GM21723 (cell line): Measurements from ENCODE around the gene EPB41L4B.

ENCODE experiments used
- ATAC-seq: cut with Tn5 transposase; IDR thresholded peaks from one replicate; pipeline ENCODE4 v1.9.1; 2021; ENCODE audit warnings: mild to moderate bottlenecking, moderate library complexity; ENCODE audit not compliant: unreplicated experiment

EPB41L4B gene

DNA sequence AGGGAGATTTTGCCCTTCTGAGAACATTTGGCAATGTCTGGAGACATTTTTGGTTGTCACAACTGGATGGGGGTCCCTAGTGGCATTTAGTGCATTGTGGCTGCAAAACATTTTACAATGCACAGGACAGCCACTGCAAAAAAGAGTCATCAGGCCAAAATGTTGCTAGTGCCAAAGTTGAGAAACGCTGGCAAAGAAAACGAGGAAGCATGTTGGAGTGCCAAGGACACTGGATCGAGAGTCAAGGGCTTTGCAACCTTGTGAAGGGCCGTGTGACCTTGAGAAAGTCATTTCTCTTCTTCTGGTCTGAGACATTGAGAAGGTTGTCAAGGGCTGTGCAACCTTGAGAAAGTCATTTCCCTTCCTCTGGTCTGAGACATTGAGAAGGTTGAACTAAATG is 108.1 kb downstream of the EPB41L4B start:
- ATAC-seq = no peak

DNA sequence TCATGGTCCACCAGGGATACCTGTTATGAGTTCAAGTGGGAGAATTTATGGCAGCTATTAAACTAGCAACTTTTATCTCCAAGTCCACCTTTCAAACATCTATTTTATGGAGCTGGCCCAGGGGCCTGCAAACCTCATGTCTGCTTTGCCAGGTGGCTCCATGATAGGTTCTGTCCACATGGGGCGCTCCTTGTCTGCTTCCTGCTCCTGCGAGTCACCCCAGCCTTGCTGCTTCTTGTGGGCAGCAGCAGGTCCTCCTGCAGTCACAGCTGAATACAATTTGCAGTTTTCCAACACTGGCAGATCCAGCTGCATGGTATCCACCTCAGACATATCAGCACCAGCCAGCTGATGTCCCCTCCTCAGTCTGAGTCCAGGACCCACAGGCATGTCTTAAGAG is 114.2 kb downstream of the EPB41L4B start:
- no peak for ATAC-seq

- no peak for ATAC-seq
Measured at GRCh38 chr9:109205526-109205925, 115.3 kb downstream of the EPB41L4B start.

DNA sequence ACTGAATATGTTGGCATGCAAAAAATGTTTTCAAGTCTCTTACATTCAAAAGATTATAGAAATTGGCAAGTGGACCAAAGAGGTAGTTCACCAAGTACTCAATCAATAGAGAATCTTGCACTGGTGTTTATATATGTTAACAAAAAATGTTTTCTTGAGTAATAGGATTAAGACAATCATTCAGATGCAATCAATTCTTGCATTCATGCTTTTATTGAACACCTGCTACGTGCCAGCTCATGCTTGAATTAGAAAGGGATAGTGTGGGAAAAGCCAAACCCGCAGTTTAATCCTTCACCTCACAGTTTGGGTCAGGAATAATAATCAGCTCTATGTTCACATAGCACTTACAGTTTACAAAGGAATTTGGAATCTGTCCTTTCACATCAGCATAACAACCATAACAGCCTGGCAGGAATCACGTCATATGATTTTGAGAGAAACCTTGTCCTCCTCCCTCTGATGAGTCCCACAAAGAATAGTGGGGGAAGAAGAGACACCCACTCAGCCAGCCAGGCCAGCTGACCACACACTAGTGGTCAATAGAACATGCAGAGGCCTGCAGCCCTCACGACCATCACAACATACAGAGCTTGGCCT is 117.0 kb downstream of the EPB41L4B start:
- ATAC-seq = no peak

GRCh38 chr9:109199676-109200075 is 121.2 kb downstream of the EPB41L4B start:
- no peak for ATAC-seq

- ATAC-seq = no peak
Measured at GRCh38 chr9:109198736-109199382, 122.0 kb downstream of the EPB41L4B start.

DNA sequence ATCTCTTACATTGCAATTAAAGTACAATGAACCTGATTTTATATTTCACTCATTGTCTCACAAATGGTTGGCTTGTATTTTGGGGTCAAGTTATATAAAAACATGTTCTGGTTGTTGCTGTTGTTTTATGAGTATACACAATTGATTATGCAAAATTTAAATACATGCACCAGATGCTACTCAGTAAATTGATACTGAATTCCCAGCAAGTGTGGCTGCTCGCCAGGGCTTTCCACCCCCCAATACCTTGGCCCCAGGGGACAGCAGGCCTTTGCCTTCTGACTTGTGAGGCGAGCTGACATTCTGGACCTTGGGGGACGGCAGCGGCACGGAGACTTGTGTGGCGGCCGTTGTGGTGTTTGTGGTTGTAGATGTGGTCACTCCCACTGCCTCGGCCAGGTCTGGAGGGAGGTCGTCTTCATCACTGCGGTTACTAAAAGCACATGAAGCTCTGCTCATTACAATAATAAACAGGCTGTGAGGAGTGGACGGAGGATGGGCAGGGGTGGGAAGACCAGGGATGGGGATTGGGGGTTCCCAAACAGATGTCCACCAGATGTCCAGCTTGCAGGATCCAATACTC is 126.8 kb downstream of the EPB41L4B start:
- ATAC-seq = no peak

- ATAC-seq = no peak
Measured at GRCh38 chr9:109192732-109193361, 128.0 kb downstream of the EPB41L4B start.

- no peak for ATAC-seq
Measured at GRCh38 chr9:109191746-109192145, 129.1 kb downstream of the EPB41L4B start.

DNA sequence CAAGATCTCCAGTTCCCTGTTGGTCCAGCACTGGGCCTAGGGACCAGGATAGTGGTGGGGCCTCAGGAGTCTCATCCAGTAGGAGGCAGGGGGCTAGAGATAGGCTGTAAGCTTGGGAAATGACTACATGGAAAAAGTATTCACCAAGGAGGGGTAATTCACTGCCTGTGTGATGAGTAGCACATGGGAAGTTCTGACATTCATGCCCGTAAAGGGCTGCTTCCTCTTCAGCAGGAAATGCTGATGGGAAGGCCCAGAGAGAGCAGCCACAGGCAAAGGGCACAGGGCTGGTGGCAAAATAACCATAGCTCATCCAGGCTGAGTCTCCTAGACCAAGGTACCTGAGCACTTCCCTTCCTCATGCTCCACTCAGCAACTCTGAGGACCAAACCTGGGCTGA is 130.7 kb downstream of the EPB41L4B start:
- no peak for ATAC-seq

DNA sequence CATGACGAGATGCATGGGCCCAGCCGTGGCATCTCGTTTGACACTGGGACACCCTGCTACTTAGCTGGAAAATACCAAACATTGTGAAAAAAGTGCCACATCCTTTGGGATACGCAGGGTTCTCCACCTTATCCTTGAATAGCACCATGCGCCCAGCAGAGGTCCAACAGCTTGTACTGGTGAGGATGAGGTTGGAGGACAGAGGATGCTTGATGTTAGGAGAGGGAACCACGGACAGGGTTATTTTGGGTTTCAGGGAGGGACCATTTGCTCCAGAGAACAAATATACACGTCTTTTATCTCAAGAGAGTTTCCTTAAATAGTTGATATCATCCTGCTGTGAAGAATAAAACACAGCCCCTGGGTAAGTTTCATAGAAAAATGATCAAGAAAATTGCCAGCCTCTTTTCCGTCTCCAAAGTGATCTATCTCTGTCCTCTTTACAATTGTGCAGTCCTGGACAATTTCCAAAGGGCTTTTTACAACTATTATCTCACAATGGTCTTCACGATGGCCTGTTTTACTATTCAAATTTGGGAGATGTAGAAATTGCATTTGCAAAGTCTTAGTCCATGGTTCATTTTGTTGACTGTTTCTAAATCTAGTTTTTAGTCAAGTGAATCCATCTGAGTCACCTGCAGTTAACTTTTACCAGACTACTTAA is 133.9 kb downstream of the EPB41L4B start:
- no peak for ATAC-seq

GRCh38 chr9:109182940-109183798 is 137.7 kb downstream of the EPB41L4B start:
- no peak for ATAC-seq

DNA sequence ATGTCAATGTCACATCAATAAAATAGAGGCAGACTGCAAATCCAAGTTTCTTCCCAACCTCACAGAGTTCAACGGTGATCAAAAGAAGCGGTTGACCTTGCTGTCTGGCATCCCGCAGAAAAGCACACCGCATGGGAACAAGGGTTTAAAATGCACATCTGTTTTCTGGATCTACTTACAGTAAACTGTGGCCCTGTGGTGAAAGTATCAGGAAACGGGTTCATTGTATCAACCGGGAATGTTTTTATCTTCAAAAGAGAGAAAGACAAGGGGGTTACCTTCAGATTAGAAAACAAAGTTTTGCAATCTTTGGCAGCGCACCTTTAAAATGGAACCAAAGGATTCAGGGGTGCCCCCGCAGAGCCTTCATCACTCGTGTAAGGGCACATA is 138.3 kb downstream of the EPB41L4B start:
- ATAC-seq = no peak

DNA sequence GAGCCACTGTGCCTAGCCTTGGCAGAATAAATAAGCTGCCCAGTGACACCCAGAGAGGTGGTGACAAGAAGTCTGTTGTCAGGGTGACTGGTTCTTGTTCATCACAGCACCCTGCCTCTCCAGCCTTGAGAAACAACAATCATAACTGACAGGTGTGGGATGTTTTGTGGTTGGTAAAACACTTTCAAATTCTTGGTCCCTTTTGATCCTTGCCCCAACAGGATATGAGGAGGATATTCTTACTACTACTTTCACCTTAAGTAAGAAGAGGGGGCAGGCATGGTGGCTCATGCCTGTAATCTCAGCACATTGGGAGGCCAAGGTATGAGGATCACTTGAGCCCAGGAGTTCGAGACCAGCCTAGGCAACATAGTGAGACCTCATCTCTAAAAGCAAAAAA is 139.6 kb downstream of the EPB41L4B start:
- peak; percentile 63 for ATAC-seq

DNA sequence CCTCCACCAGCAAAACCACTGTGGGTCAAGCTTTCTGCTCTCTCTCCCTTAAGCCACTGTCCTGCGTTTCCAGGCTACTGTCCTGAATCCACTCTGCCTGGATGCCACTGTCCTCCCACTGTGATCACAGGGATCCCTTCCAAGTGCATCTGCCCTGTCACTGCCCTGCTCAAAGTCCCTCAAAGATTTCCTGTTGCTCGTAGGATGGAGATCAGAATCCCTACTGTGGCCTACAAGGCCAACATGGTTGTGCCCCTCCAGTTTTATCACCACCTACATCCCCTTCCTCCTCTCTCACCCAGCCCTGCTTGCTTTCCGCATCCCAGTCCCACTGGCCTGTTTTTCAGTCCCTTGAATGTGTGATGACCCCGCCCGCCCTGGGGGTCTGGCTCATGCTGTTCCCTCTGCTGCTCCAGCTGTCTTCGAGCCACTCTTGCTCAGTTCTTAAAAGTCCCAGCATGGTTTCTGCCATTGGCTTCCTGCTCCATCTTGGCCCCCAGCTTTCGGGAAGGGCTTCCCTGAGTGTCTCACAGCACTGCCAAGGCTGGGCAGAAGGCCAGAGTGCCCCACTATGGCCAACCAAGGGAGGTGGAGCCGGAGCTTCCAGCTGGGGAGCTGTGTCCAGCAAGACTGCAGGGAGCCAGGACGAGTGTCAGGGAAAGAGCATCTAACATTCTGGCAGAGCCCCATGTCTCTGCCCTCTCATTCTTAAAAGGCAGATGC is 140.9 kb downstream of the EPB41L4B start:
- ATAC-seq = no peak

DNA sequence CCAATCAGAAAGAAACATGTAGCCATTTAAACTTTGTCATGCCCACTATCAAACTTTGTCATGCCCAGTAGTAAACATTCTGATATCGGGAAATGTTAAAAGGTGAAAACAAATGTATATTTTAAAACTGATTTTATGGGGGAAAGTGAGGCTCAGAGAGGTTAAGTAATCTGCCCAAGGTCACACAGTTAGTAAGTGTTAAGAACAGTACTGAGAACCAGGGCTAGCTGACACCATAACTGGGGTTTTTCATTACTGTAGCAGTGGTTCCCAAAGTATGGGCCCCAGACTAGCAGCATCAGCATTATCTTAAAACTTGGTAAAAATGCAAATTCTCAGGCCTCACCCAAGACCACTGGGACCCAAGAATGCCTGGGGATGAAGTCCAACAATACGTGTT is 143.9 kb downstream of the EPB41L4B start:
- no peak for ATAC-seq

GRCh38 chr9:109176386-109176785 is 144.5 kb downstream of the EPB41L4B start:
- ATAC-seq = no peak

GRCh38 chr9:109172935-109173334 is 147.9 kb downstream of the EPB41L4B start:
- ATAC-seq = no peak

DNA sequence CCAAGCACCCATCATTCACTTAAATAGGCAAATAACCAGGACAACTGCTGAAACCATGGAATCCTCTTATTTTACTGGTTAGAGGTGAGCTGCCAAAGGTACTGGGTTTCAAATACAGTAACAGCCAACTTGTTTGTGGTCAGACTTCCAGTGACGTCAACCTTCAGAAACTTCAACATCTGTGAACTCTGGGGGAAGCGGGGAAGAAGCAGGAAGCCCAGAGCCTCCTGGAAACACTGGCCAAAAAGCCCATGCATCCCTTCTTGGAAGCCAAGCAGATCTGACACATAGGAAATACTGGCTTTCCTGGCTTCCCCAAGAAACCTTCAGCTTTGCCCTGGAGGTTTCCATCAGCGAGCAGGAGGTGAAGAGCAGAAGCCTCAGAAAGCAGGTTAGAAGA is 148.9 kb downstream of the EPB41L4B start:
- no peak for ATAC-seq

- no peak for ATAC-seq
Measured at GRCh38 chr9:109168170-109168569, 152.7 kb downstream of the EPB41L4B start.
